Testis (tissue), 3 donors: ENCODE results near the gene TRAF2. TPM values are rescaled to one million over a fixed set of nuclear protein-coding genes. Genes with fewer than 3 reads are reported as not detected.
"Not testable (repeated sequence)": the region's sequence is repeated elsewhere in the genome, so short reads cannot be mapped to it uniquely, and the experiment has no call there.

Experiments used
- DNase-seq: peaks from one replicate; pipeline ENCODE4 v3.0.0-alpha.2; 2019
- H3K27ac ChIP-seq, 2 donors: fragments of 200-600 bp; sonication (generic); one replicate each; pipeline ENCODE4 v1.5.1; 2019
- H3K27me3 ChIP-seq: fragments of 200-600 bp; sonication (generic); one replicate; pipeline ENCODE4 v1.5.1; 2019
- H3K36me3 ChIP-seq: fragments of 200-600 bp; sonication (generic); one replicate; pipeline ENCODE4 v1.5.1; 2017; ENCODE audit warnings: low read depth; ENCODE audit errors: missing control alignments
- H3K4me1 ChIP-seq: fragments of 200-600 bp; sonication (generic); one replicate; pipeline ENCODE4 v1.5.1; 2019
- H3K4me3 ChIP-seq, 2 donors: fragments of 200-600 bp; sonication (generic); one replicate each; pipeline ENCODE4 v1.5.1; 2017 to 2019
- H3K9me3 ChIP-seq: fragments of 200-600 bp; sonication (generic); one replicate; pipeline ENCODE4 v1.5.1; 2017
- POLR2A ChIP-seq: fragments of 450-650 bp; IDR thresholded peaks from one replicate; pipeline ENCODE4 v1.6.1; 2017; ENCODE audit warnings: antibody characterized with exemption, mild to moderate bottlenecking, moderate library complexity
- WGBS, 2 donors: methylation state at CpG; one replicate each; pipeline ENCODE4 v1.1.5; 2018; 5-methylcytosine and 5-hydroxymethylcytosine counted together
- intact Hi-C: fragments of 100-400 bp; cut with DNase I; formaldehyde crosslinking; loops from one replicate; pipeline ENCODE4 v1.15.1; 2023; ENCODE audit warnings: low total_unique reads
- polyA plus RNA-seq: library from polyadenylated mRNA; stranded (reverse); fragments of 350-450 nt; fragmentation: Illumina TruSeq; extraction: RNeasy Lipid Tissue Mini Kit (QIAGEN cat#74804); gene quantifications from one replicate; pipeline ENCODE4 v1.2.3, GENCODE V29; 2014; ENCODE audit warnings: low read depth, low replicate concordance; ENCODE audit not compliant: insufficient read depth
- total RNA-seq, 2 donors: library from RNA; depleted of rRNA; stranded (reverse); fragments of >200 nt; gene quantifications; one replicate each; pipeline ENCODE4 v1.2.3, GENCODE V29; 2016
- TF ChIP-seq, protein P1 (sequence below), 3 experiments: fragments of 450-650 bp in 2 of 3; fragments of 200-600 bp in 1 of 3; sonication (generic) in 1 of 3; IDR thresholded peaks; one replicate each; pipeline ENCODE4 v1.5.1; 2016 to 2019; ENCODE audit warnings: antibody characterized with exemption in 3 of 3, mild to moderate bottlenecking in 2 of 3, moderate library complexity in 1 of 3

TRAF2 gene
- total and polyA plus RNA-seq, 3 donors from 2014 or later, result 21.9 to 32.9 (median 23.7) TPM

DNA sequence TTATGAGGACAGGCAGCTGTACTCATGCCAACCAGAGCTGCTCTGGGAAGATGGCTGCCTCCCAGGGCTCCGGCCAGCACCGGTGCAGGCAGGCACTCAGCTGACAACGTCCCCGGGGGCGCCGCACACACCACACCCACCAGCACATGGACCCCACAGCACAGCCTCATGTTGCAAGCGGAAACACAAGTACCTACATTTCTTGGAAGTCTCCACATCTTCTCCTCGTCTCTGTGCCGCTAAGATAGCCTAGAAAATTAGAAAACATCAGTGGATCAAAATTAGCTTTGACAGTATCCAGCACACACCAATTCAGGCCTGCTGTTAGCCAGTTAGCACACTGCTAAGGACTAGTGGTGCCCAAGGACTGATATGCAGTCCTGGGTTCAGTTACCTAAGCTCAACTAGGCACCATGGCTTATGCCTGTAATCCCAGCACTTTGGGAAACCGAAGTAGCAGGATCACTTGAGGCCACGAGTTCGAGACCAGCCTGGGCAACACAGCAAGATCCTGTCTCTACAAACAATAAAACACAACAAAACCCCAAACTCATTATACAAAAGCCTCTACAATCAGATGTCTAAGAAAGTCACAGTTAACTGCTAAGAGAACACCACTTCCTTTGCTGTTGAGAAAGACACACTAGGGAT, 22.6 kb upstream of the TRAF2 start:
- Histone ChIP-seq H3K4me1 (peaks cover 21% of the 10 kb centered on the region), H3K27ac (no peak overlapping the region), H3K9me3 (no peaks in the 10 kb centered on the region), H3K36me3 (no peaks in the 10 kb centered on the region), H3K4me3 (no peak overlapping the region), H3K27me3 (no peaks in the 10 kb centered on the region)
- intact Hi-C loops, result no loop called here
- WGBS, 2 donors, result 88 to 91% methylated on average over 11 to 12 of the region's 12 CpGs
- TF ChIP-seq, protein P1, sequence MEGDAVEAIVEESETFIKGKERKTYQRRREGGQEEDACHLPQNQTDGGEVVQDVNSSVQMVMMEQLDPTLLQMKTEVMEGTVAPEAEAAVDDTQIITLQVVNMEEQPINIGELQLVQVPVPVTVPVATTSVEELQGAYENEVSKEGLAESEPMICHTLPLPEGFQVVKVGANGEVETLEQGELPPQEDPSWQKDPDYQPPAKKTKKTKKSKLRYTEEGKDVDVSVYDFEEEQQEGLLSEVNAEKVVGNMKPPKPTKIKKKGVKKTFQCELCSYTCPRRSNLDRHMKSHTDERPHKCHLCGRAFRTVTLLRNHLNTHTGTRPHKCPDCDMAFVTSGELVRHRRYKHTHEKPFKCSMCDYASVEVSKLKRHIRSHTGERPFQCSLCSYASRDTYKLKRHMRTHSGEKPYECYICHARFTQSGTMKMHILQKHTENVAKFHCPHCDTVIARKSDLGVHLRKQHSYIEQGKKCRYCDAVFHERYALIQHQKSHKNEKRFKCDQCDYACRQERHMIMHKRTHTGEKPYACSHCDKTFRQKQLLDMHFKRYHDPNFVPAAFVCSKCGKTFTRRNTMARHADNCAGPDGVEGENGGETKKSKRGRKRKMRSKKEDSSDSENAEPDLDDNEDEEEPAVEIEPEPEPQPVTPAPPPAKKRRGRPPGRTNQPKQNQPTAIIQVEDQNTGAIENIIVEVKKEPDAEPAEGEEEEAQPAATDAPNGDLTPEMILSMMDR (IDR thresholded peaks at IDR 0.05), result no peak
- TF ChIP-seq POLR2A, result no peak
- DNase-seq, result no peak

DNA sequence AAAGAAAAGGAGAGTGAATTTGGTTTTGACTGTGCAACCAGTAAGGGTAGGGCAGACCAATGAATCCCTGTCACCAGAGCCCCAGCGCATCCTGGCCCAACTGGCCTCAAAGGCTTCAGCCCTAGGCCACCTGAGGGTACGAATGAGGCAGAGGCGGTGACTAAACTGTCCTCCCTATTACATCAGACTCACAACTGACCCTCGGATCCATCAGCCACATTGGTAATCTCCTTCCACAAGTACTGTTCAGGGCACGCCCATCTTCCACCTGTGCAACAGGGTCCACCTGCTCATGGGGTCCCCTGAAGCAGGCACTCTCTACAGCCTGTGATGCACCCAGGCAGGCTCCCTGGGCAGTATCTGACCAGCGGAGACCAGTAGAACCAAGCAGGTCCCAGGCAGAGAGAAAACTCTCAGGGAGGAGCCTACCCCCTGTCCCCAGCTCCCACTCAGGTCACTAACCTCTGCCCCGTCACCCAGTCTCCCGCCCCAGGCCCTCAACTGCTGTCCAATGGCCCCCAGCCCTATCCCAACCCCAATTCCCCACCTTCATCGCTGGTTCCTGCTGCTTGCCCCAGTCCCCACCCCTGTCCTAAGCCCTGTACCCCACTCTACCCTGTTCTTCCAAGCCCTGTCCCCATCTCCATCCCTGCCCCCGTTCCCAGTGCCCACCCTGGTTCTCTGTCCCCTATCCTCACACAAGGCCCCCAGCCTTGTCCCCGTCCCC, 21.1 kb upstream of the TRAF2 start:
- 48 to 64% methylated on average over 11 of the region's 11 CpGs for WGBS, 2 donors
- no peaks in the 10 kb centered on the region for H3K27me3 ChIP-seq
- peak overlapping the region; percentile 97 to 99 for H3K4me3 ChIP-seq
- TF ChIP-seq POLR2A, result no peak
- TF ChIP-seq, protein P1 (IDR thresholded peaks at IDR 0.05), result no peak
- no peaks in the 10 kb centered on the region for H3K9me3 ChIP-seq
- no peak for DNase-seq
- intact Hi-C loops, result no loop called here
- no peaks in the 10 kb centered on the region for H3K36me3 ChIP-seq
- peak overlapping the region; percentile 83 to 88 for H3K27ac ChIP-seq
- H3K4me1 ChIP-seq, result peaks cover 13% of the 10 kb centered on the region

DNA sequence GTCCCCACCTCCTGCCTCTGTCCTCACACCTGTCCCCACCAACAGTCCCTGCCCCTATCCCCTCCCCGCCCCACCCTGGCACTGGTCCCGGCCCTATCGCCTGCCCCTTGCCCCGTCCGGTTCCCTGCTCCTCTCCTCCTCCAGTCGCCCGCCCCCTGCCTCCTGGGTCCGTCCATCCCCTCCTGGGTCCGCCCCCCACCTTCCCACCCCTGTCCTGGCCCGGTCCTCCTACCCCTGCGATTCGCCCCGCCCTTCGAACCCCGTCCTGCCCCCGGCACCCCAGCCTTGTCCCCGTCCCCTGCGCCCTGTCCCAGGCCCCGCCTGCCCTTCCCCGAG, 20.6 kb upstream of the TRAF2 start:
- Histone ChIP-seq H3K36me3 (no peaks in the 10 kb centered on the region), H3K27ac (peak overlapping the region; percentile 83 to 88), H3K9me3 (no peaks in the 10 kb centered on the region), H3K4me3 (peak overlapping the region; percentile 97 to 99), H3K27me3 (no peaks in the 10 kb centered on the region), H3K4me1 (peaks cover 13% of the 10 kb centered on the region)
- intact Hi-C loops, result no loop called here
- WGBS, 2 donors, result 1 to 4% methylated on average over 7 to 19 of the region's 20 CpGs
- no peak for DNase-seq
- TF ChIP-seq, protein P1 (IDR thresholded peaks at IDR 0.05), result no peak
- no peak for TF ChIP-seq POLR2A

DNA sequence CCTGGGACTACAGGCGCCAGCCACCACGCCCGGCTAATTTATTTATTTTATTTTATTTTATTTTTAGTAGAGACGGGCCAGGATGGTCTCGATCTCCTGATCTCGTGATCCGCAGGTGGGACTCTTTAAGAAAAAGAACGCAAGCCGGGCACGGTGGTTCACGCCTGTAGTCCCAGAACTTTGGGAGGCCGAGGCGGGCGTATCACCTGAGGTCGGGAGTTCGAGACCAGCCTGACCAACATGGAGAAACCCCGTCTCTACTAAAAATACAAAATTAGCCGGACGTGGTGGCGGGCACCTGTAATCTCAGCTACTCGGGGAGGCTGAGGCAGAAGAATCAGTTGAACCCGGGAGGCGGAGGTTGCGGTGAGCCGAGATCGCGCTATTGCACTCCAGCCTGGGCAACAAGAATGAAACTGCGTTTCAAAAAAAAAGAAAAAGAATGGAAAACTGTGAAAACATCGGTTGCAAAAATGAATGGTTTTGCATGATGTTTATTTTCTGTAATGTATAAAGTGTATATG, 19.4 kb upstream of the TRAF2 start:
- intact Hi-C loops, H3K36me3 ChIP-seq, H3K9me3 ChIP-seq, DNase-seq, H3K27me3 ChIP-seq: not testable (repeated sequence)
- 63 to 68% methylated on average over 29 of the region's 29 CpGs for WGBS, 2 donors
- Histone ChIP-seq H3K27ac (peak overlapping the region in 1 of 2 donors; percentile 88), H3K4me1 (peaks cover 13% of the 10 kb centered on the region), H3K4me3 (peak overlapping the region; percentile 59 to 99)

DNA sequence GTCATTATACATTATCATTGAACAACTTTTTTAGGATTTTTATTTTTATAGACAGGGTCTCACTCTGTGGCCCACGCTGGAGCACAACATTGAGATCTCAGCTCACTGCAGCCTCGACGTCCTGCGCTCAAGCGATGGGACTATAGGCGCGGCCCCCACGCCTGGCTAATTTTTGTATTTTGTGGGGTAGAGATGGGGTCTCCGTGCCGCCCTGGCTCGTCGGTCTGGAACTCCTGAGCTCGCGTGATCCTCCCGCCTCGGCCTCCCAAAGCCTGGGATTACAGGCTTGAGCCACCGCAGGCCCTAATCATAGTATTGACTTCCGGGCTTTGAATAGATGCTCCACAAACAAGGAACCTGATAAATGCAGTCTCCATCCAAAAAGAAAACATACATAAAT, 18.8 kb upstream of the TRAF2 start:
- TF ChIP-seq, protein P1 (IDR thresholded peaks at IDR 0.05), result no peak
- no peak for TF ChIP-seq POLR2A
- intact Hi-C loops, result no loop called here
- Histone ChIP-seq H3K27ac (no peak overlapping the region), H3K27me3 (no peaks in the 10 kb centered on the region), H3K36me3 (no peaks in the 10 kb centered on the region), H3K4me1 (peaks cover 13% of the 10 kb centered on the region), H3K4me3 (no peak overlapping the region), H3K9me3 (no peaks in the 10 kb centered on the region)
- DNase-seq, result no peak
- WGBS, 2 donors, result 87 to 91% methylated on average over 18 of the region's 18 CpGs
